BLaER1 (cell line): ENCODE data around the gene CEMIP2.

ENCODE experiments used
- H3K27ac ChIP-seq: shearing (Covaris generic); formaldehyde crosslinking; 2 replicates; pipeline ENCODE4 v1.8.1; 2022
- H3K27me3 ChIP-seq: shearing (Covaris generic); formaldehyde crosslinking; 2 replicates; pipeline ENCODE4 v1.8.1; 2022
- H3K36me3 ChIP-seq: shearing (Covaris generic); formaldehyde crosslinking; 2 replicates; pipeline ENCODE4 v1.8.1; 2022
- H3K4me1 ChIP-seq: shearing (Covaris generic); formaldehyde crosslinking; 2 replicates; pipeline ENCODE4 v1.8.1; 2022
- H3K4me2 ChIP-seq: shearing (Covaris generic); formaldehyde crosslinking; 2 replicates; pipeline ENCODE4 v1.8.1; 2022
- H3K4me3 ChIP-seq: shearing (Covaris generic); formaldehyde crosslinking; 2 replicates; pipeline ENCODE4 v1.8.1; 2022
- H3K9ac ChIP-seq: shearing (Covaris generic); formaldehyde crosslinking; 2 replicates; pipeline ENCODE4 v1.8.1; 2022
- H3K9me3 ChIP-seq: shearing (Covaris generic); formaldehyde crosslinking; 2 replicates; pipeline ENCODE4 v1.8.1; 2022
- H4K20me1 ChIP-seq: shearing (Covaris generic); formaldehyde crosslinking; 2 replicates; pipeline ENCODE4 v1.8.1; 2022
- Cebpa-rat ChIP-seq: shearing (Covaris generic); IDR thresholded peaks from 2 replicates; pipeline ENCODE4 v1.8.1; 2022

CEMIP2 gene

DNA sequence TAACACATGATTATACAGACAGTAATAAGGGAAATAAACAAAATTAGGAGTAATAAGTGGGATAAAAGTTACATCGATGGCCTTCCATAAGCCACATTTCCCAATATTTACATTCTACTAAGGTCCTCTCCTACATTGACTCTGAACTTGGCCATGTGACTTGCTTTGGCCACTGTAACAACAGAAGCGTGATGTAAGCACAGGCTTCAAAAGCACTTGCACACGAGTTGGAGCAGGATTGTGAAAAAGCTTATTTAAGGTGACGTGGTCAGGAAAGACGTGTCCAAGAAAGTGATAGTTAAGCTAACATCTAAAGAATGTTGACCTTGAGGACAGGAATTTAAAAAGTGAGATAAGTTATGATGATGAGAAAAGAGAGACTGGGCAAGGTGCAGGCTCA lies 9.8 kb upstream of the CEMIP2 start:
- H4K20me1 ChIP-seq, result no peaks in the 10 kb centered on the region
- no peak overlapping the region for H3K9ac ChIP-seq
- no peak overlapping the region for H3K4me3 ChIP-seq
- H3K4me1 ChIP-seq, result peaks cover 46% of the 10 kb centered on the region
- no peak overlapping the region for H3K27ac ChIP-seq
- no peaks in the 10 kb centered on the region for H3K36me3 ChIP-seq
- H3K27me3 ChIP-seq, result no peaks in the 10 kb centered on the region
- TF ChIP-seq Cebpa-rat, result no peak
- no peak overlapping the region for H3K4me2 ChIP-seq
- H3K9me3 ChIP-seq, result no peaks in the 10 kb centered on the region

DNA sequence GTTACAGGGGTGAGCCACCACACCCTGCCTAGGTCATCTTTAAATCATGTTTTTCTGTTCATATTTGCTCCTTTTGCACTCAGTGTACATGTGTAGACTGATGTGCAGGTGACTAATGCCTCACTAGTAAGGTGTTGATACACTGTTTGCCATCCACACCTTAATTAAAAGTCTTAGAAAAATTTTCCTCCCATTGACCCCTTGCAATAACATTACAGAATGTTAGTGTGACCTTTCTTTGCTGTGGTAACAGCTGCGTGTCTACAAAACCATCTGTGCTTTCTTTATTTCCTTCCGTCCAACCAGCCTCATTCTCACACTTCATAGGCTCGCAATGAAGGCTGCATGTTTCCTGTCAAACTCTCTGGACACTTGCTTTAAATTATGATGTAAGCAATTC lies 6.6 kb upstream of the CEMIP2 start:
- Histone ChIP-seq H3K4me3 (no peak overlapping the region), H3K4me2 (peak overlapping the region; percentile 50), H4K20me1 (0 out of 2 replicates have a peak, but pooled peaks cover 7% of the 10 kb centered on the region), H3K4me1 (peaks cover 32% of the 10 kb centered on the region), H3K36me3 (no peaks in the 10 kb centered on the region), H3K9ac (no peak overlapping the region), H3K9me3 (no peaks in the 10 kb centered on the region), H3K27me3 (no peaks in the 10 kb centered on the region), H3K27ac (peak overlapping the region; percentile 51)
- TF ChIP-seq Cebpa-rat, result no peak

DNA sequence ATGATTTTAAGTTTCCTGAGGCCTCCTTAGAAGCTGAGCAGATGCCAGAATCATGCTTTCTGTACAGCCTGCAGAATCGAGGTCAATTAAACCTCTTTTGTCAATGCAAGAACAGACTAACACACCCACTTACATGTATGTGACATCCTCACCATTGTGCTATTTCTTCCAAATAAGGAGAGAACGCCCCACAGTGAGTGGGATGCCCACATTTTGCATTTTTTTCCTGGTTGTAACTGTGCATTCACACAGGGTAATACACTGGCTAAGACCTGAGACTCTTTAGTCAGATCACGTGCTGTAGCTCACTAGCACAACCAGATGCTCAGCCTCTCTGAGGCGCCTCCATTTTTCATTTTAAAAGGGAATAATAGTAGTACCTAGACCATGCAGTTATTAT lies 4.4 kb upstream of the CEMIP2 start:
- 0 out of 2 replicates have a peak, but pooled peaks cover 7% of the 10 kb centered on the region for H4K20me1 ChIP-seq
- no peak overlapping the region for H3K9ac ChIP-seq
- no peak overlapping the region for H3K4me2 ChIP-seq
- H3K4me3 ChIP-seq, result no peak overlapping the region
- no peaks in the 10 kb centered on the region for H3K27me3 ChIP-seq
- no peaks in the 10 kb centered on the region for H3K9me3 ChIP-seq
- peaks cover 38% of the 10 kb centered on the region for H3K4me1 ChIP-seq
- no peaks in the 10 kb centered on the region for H3K36me3 ChIP-seq
- H3K27ac ChIP-seq, result no peak overlapping the region
- no peak for TF ChIP-seq Cebpa-rat

DNA sequence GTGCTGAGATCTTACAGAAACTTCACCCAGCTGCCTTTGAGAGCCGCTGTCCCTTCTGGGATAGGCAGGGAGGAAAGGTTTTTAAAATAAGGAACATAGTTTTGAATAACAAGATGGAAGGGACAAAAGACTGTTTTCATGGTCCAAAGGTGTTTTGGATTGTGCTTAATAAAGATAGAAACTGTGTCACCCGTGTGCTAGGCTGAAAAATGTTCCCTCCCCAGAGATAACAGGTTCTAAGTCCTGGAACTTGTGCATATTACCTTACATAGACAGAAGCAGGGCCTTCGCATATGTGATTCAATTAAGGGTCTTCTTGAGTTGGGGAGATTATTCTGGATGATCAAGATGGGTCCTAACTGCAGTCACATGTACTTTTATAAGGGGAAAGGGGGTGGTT lies 1.9 kb upstream of the CEMIP2 start:
- TF ChIP-seq Cebpa-rat, result no peak
- Histone ChIP-seq H3K9ac (no peak overlapping the region), H3K4me2 (peak overlapping the region; percentile 99), H3K36me3 (no peaks in the 10 kb centered on the region), H3K4me3 (no peak overlapping the region), H3K4me1 (peaks cover 48% of the 10 kb centered on the region), H4K20me1 (peaks cover 31% of the 10 kb centered on the region), H3K27ac (no peak overlapping the region), H3K27me3 (no peaks in the 10 kb centered on the region), H3K9me3 (no peaks in the 10 kb centered on the region)

DNA sequence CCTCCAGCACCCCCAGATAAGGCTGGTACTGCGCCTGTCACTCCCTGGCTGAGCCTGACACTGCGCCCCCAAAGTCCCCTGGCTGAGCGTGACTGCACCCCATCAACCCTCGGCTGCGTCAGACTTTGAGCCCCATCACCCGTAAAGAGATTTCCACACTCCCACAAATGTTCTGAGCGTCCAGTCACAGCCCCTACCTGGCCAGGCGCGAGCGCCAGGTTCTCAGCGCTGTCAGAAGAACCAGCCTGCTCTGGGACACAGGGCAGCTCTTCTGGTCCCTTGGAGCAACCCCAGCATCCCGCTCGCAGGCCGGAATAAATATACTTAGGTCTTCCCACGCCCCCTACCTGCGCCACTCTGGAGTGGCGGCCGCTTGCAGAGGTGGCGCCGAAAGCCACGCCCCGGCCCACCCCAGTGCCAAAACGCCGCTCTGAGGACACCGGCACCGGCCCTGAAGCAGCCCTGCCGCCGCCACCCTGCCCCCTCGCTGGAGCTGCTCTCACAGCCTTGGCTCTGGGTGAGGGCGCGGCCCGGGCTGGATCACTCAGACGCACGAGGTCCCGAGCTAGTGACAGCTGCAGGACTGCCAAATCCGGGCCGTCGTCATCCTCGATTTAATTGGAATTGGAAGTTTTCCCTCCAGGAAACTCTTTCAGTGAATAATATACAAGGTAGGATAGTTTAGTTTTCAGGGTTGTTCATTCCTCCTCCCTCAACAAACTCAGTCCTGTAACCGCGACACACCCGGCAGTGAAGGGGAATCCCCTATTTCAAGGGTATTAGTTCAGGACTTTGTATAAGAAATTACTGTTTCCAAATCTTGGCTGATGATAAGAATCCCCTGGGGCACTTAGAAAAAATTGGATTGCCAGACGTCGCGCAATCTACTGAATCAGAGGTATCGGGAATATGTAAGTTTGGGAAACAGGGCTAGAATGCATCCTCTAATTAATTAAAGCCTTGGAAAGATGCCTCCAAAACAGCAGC lies 1.2 kb upstream of the CEMIP2 start:
- TF ChIP-seq Cebpa-rat, result no peak
- H3K27me3 ChIP-seq, result no peaks in the 10 kb centered on the region
- H3K4me1 ChIP-seq, result peaks cover 48% of the 10 kb centered on the region
- H4K20me1 ChIP-seq, result peaks cover 38% of the 10 kb centered on the region
- no peak overlapping the region for H3K27ac ChIP-seq
- H3K36me3 ChIP-seq, result no peaks in the 10 kb centered on the region
- H3K4me2 ChIP-seq, result peak overlapping the region; percentile 99
- H3K9me3 ChIP-seq, result no peaks in the 10 kb centered on the region
- peak overlapping the region; percentile 69 for H3K9ac ChIP-seq
- peak overlapping the region; percentile 78 for H3K4me3 ChIP-seq

DNA sequence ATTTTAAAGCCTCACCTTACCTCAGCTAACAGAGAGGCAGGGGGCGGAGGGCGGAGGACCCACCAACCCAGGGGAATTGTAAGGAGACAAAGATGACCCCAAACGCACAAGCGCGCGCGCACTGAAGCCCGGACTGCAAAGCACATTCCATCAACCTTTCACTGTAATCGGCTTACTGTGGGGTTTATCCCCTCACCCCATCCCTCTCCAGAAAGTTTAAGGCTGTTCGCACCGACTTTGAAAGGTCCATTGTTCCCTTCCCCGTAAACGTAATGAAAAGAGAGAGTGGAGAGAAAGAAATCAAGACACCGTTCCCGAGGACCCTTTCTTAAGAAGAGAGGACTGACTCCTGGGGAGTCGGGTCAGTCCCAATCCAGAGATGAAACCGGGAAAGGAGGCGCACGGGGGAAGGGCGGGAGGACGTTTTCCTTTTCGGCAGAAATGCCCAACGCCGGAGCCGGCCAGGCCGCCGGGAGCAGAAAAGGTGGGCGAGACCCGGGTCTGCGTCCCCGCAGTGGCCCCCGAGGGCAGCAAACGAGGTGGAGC lies 464 bp downstream of the CEMIP2 start:
- H3K9ac ChIP-seq, result peak overlapping the region; percentile 85
- no peaks in the 10 kb centered on the region for H3K36me3 ChIP-seq
- TF ChIP-seq Cebpa-rat, result no peak
- peak overlapping the region; percentile 98 for H3K4me2 ChIP-seq
- H4K20me1 ChIP-seq, result peaks cover 53% of the 10 kb centered on the region
- H3K27me3 ChIP-seq, result no peaks in the 10 kb centered on the region
- H3K9me3 ChIP-seq, result no peaks in the 10 kb centered on the region
- peaks cover 49% of the 10 kb centered on the region for H3K4me1 ChIP-seq
- peak overlapping the region; percentile 89 for H3K27ac ChIP-seq
- peak overlapping the region; percentile 78 for H3K4me3 ChIP-seq

DNA sequence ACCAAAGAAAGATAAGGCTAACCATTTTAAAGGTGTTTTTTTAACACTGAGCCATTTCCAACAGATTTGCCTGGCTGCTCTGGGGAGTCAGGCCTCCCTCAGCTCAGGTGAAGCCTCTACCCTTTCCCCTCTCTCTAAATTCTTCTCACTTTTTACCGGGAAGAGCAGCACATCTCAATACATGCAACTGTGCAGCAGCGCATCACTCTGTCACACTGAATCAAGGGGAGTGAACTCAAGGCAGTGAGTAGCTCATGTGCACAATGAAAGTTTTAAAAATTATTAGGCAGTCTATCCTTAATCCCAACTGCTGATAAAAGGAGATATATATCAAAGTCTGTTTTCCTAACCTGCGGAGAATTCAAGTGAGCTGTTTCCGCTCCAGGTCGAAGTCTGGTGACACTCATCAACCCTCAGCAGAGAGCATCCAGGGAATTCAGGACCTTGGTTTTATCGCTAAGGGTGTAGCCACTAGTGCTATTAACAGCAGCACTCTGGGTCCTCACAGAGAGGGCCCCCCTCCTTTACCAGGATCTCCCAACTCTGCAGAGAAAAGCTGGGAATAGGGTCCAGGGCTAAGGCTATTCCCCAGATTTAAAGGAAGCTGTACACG lies 1.0 kb downstream of the CEMIP2 start:
- peak overlapping the region; percentile 98 for H3K4me2 ChIP-seq
- H3K4me3 ChIP-seq, result peak overlapping the region; percentile 78
- TF ChIP-seq Cebpa-rat, result no peak
- no peaks in the 10 kb centered on the region for H3K27me3 ChIP-seq
- peaks cover 49% of the 10 kb centered on the region for H3K4me1 ChIP-seq
- H3K27ac ChIP-seq, result peak overlapping the region; percentile 89
- peaks cover 58% of the 10 kb centered on the region for H4K20me1 ChIP-seq
- H3K9me3 ChIP-seq, result no peaks in the 10 kb centered on the region
- H3K36me3 ChIP-seq, result no peaks in the 10 kb centered on the region
- H3K9ac ChIP-seq, result peak overlapping the region; percentile 85

DNA sequence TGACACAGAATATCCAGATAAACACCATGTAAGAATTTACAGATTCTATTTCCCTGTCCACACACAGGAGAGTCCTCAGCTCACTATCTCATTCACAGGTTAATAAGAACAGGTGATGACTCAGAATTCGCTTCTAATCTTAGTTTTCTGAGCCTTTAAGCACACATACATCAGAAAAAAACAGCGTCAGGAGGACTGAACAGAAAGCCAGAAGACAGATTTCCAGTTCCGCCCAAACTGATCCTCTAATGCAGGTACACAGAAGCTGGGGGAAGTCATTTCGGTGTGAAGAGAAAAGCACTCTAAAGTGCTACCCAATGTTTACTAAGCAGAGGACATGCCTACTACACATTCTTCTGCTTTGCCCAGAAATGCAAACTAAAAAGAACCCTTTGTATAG lies 1.6 kb downstream of the CEMIP2 start:
- peak overlapping the region; percentile 78 for H3K4me3 ChIP-seq
- no peaks in the 10 kb centered on the region for H3K36me3 ChIP-seq
- no peak for TF ChIP-seq Cebpa-rat
- H3K9me3 ChIP-seq, result no peaks in the 10 kb centered on the region
- peaks cover 60% of the 10 kb centered on the region for H4K20me1 ChIP-seq
- peak overlapping the region; percentile 85; the same call in 1 of the 2 replicates for H3K9ac ChIP-seq
- H3K27ac ChIP-seq, result no peak overlapping the region
- peak overlapping the region; percentile 98 for H3K4me2 ChIP-seq
- peaks cover 49% of the 10 kb centered on the region for H3K4me1 ChIP-seq
- H3K27me3 ChIP-seq, result no peaks in the 10 kb centered on the region

DNA sequence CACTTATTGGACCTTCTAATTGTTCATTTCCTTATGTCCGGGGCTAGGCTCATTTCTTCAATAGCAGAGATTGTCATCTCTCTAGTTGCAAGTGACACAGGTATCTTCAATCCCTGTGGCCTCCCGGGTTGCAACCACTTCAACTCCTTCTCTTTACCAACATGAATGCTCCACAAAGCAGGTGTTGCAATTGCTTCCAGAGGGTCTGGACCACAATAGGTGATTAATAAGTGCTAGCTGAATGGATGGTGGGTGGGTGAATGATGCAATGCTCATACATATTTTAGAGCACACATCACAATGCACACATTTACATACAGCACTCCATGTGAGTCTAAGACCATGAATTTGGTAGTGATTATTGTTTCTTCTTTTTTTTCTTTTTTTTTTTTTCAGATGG lies 2.6 kb downstream of the CEMIP2 start:
- Histone ChIP-seq H3K9me3 (no peaks in the 10 kb centered on the region), H4K20me1 (peaks cover 66% of the 10 kb centered on the region), H3K27ac (no peak overlapping the region), H3K4me2 (peak overlapping the region; percentile 98), H3K36me3 (no peaks in the 10 kb centered on the region), H3K27me3 (no peaks in the 10 kb centered on the region), H3K4me3 (no peak overlapping the region), H3K4me1 (peaks cover 49% of the 10 kb centered on the region), H3K9ac (no peak overlapping the region)
- TF ChIP-seq Cebpa-rat, result no peak

DNA sequence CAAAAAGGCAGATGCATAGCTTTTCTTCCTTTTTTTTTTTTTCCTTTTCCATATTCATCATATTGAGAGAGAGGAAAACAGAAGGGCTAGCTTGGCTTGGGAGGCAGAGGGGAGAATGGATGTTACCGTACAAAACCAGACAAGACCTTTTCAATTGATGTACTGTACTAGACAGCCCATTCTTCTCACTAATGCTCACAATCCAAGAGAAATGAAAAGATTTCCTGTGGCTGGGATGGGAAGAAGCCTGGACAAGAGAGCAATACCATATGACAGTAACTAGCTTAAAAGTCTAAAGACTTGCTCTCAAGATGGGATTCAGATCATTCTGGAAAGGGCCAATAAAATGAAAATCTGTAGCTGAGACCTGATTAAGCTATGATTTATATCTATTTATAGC lies 3.4 kb downstream of the CEMIP2 start:
- Histone ChIP-seq H4K20me1 (peaks cover 65% of the 10 kb centered on the region), H3K27me3 (no peaks in the 10 kb centered on the region), H3K4me2 (peak overlapping the region; percentile 4), H3K4me3 (no peak overlapping the region), H3K9me3 (no peaks in the 10 kb centered on the region), H3K27ac (no peak overlapping the region), H3K4me1 (peaks cover 45% of the 10 kb centered on the region), H3K9ac (no peak overlapping the region), H3K36me3 (no peaks in the 10 kb centered on the region)
- TF ChIP-seq Cebpa-rat, result no peak
